Keratinocyte (primary cell): ENCODE measurements around the gene POFUT2. TPM values are rescaled to one million over a fixed set of nuclear protein-coding genes. Genes with fewer than 3 reads are reported as not detected.

Experiments used
- DNase-seq: peaks from one replicate; pipeline ENCODE4 v3.0.0-alpha.2; 2011; ENCODE audit warnings: low read depth, missing footprints, low spot score
- FAIRE-seq: peaks from 2 replicates; lab custom pipeline; 2011; peaks lifted over from hg19 to GRCh38; lab: Jason Lieb, UNC
- H2AFZ ChIP-seq: 2 replicates; pipeline ENCODE4 v1.6.0; 2012; ENCODE audit warnings: low read length, control low read depth, inconsistent platforms; ENCODE audit not compliant: control insufficient read depth
- H3K27ac ChIP-seq: 2 replicates; pipeline ENCODE4 v1.5.1; 2011; ENCODE audit warnings: low read length; ENCODE audit not compliant: control insufficient read depth, insufficient read depth
- H3K27me3 ChIP-seq: 3 replicates; pipeline ENCODE4 v1.6.0; 2011; ENCODE audit warnings: low read length; ENCODE audit not compliant: control insufficient read depth, insufficient read depth; ENCODE audit errors: extremely low read depth
- H3K36me3 ChIP-seq, 2 experiments: 2 replicates in 1 of 2; 3 replicates in 1 of 2; pipeline ENCODE4 v1.5.1; 2011; ENCODE audit warnings: low read length in 2 of 2, mild to moderate bottlenecking in 1 of 2; ENCODE audit not compliant: control insufficient read depth in 2 of 2, insufficient read depth in 2 of 2; ENCODE audit errors: extremely low read depth in 1 of 2
- H3K4me1 ChIP-seq: 3 replicates; pipeline ENCODE4 v1.5.1; 2011; ENCODE audit warnings: low read length; ENCODE audit not compliant: control insufficient read depth, insufficient read depth; ENCODE audit errors: extremely low read depth
- H3K4me2 ChIP-seq: 3 replicates; pipeline ENCODE4 v1.6.0; 2011; ENCODE audit warnings: low read depth, low read length; ENCODE audit not compliant: control insufficient read depth, insufficient read depth; ENCODE audit errors: extremely low read depth
- H3K4me3 ChIP-seq, 3 experiments: fragments of 200-600 bp in 1 of 3; sonication (generic) in 1 of 3; 2 replicates in 2 of 3; 3 replicates in 1 of 3; pipeline ENCODE4 v1.5.1; 2011 to 2016; ENCODE audit warnings: low read length in 3 of 3, mild to moderate bottlenecking in 3 of 3, control low read depth in 2 of 3, inconsistent platforms in 1 of 3, low read depth in 1 of 3, mixed read lengths in 1 of 3, mixed run types in 1 of 3, moderate library complexity in 1 of 3; ENCODE audit not compliant: control insufficient read depth in 2 of 3, insufficient read depth in 2 of 3; ENCODE audit errors: extremely low read depth in 1 of 3
- H3K79me2 ChIP-seq: 2 replicates; pipeline ENCODE4 v1.6.0; 2012; ENCODE audit warnings: low read length; ENCODE audit not compliant: control insufficient read depth, insufficient read depth
- H3K9ac ChIP-seq: 3 replicates; pipeline ENCODE4 v1.6.0; 2011; ENCODE audit warnings: low read length; ENCODE audit not compliant: control insufficient read depth, insufficient read depth; ENCODE audit errors: extremely low read depth
- H3K9me1 ChIP-seq: 3 replicates; pipeline ENCODE4 v1.6.0; 2011; ENCODE audit warnings: low read length; ENCODE audit not compliant: control insufficient read depth, insufficient read depth; ENCODE audit errors: extremely low read depth
- H3K9me3 ChIP-seq: 2 replicates; pipeline ENCODE4 v1.5.1; 2012; ENCODE audit warnings: low read depth, low read length; ENCODE audit not compliant: control insufficient read depth
- H4K20me1 ChIP-seq: 3 replicates; pipeline ENCODE4 v1.6.0; 2011; ENCODE audit warnings: low read length; ENCODE audit not compliant: control insufficient read depth, insufficient read depth; ENCODE audit errors: extremely low read depth
- EZH2 ChIP-seq: IDR thresholded peaks from one replicate; pipeline ENCODE4 v1.6.1; 2012; ENCODE audit warnings: inconsistent platforms, mild to moderate bottlenecking, low read length, moderate library complexity
- dilution Hi-C: fragments of 300-500 bp; cut with MboI; formaldehyde crosslinking; loops from one replicate; pipeline ENCODE4 v1.7.0; 2020; ENCODE audit warnings: low sequenced_read_pairs; ENCODE audit not compliant: extremely low pct_ligation_motif_present
- polyA plus RNA-seq, 5 experiments: library from polyadenylated mRNA; depleted of rRNA in 3 of 5; stranded (reverse) in 3 of 5; stranded (forward) in 1 of 5; unstranded in 1 of 5; fragments of >200 nt; gene quantifications; 1 replicate in 1 of 5; 2 replicates in 3 of 5; 3 replicates in 1 of 5; pipeline versions ENCODE4 v1.2.1 to v1.2.3, GENCODE V29; 2011 to 2012; ENCODE audit warnings: missing spikeins in 2 of 5, low read depth in 1 of 5, low replicate concordance in 1 of 5
- TF ChIP-seq, protein P1 (sequence below), 3 experiments: IDR thresholded peaks in 1 of 3; conservative IDR thresholded peaks in 1 of 3; optimal IDR thresholded peaks in 1 of 3; 2 replicates in 2 of 3; 3 replicates in 1 of 3; pipeline versions ENCODE3 to v1.5.1; 2011; ENCODE audit warnings: low read length in 3 of 3, mild to moderate bottlenecking in 3 of 3, moderate library complexity in 2 of 3, control low read depth in 1 of 3, inconsistent platforms in 1 of 3; ENCODE audit not compliant: insufficient read depth in 2 of 3; ENCODE audit errors: extremely low read depth in 1 of 3

The POFUT2 gene
- polyA plus RNA-seq, 1 donor (not counting 4 experiments of a cell fraction or from before 2014, with no cell fraction given), result 8.8 TPM

DNA sequence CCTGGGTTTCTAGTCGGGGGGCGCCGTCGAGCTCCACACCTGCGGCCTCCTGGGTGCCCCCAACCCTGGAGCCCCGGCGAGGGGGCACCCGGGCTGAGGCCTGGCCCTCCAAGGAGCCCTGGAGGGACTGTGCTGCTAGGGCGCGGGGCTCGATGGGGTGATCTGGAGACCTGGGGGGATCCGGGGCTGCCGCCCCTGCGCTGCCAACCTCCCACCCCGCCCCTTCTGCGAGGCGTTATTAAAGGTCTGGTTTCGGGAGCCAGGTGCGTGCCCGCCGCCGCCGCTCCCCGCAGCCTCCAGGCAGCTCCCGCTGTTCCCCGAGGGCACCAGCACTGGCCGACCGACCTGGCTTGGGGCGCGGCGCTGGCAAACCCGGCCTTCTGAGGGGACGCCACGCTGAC is 746 bp upstream of the POFUT2 start:
- Histone ChIP-seq H3K9ac (peak overlapping the region; percentile 69), H3K9me3 (no peaks in the 10 kb centered on the region), H3K36me3 (peaks cover 13 to 19% of the 10 kb centered on the region in 2 experiments), H3K4me3 (peak overlapping the region; percentile 46 to 81 (median 74)), H4K20me1 (peaks cover 6% of the 10 kb centered on the region), H3K27me3 (no peaks in the 10 kb centered on the region), H3K4me1 (peaks cover 9% of the 10 kb centered on the region), H3K4me2 (peak overlapping the region; percentile 75), H3K27ac (no peak overlapping the region), H2AFZ (no peak overlapping the region), H3K9me1 (no peaks in the 10 kb centered on the region), H3K79me2 (peaks cover 3% of the 10 kb centered on the region)
- FAIRE-seq, result no peak
- no peak for TF ChIP-seq EZH2
- TF ChIP-seq, protein P1, sequence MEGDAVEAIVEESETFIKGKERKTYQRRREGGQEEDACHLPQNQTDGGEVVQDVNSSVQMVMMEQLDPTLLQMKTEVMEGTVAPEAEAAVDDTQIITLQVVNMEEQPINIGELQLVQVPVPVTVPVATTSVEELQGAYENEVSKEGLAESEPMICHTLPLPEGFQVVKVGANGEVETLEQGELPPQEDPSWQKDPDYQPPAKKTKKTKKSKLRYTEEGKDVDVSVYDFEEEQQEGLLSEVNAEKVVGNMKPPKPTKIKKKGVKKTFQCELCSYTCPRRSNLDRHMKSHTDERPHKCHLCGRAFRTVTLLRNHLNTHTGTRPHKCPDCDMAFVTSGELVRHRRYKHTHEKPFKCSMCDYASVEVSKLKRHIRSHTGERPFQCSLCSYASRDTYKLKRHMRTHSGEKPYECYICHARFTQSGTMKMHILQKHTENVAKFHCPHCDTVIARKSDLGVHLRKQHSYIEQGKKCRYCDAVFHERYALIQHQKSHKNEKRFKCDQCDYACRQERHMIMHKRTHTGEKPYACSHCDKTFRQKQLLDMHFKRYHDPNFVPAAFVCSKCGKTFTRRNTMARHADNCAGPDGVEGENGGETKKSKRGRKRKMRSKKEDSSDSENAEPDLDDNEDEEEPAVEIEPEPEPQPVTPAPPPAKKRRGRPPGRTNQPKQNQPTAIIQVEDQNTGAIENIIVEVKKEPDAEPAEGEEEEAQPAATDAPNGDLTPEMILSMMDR (optimal IDR thresholded peaks at IDR 0.05 in 1 of 3, IDR thresholded peaks at IDR 0.05 in 1 of 3, conservative IDR thresholded peaks at IDR 0.05 in 1 of 3; ENCODE audit: extremely low read depth in 1 of 3, insufficient read depth in 2 of 3, low read length in 3 of 3), result no peak
- DNase-seq, result no peak
- dilution Hi-C loops, result no loop called here

DNA sequence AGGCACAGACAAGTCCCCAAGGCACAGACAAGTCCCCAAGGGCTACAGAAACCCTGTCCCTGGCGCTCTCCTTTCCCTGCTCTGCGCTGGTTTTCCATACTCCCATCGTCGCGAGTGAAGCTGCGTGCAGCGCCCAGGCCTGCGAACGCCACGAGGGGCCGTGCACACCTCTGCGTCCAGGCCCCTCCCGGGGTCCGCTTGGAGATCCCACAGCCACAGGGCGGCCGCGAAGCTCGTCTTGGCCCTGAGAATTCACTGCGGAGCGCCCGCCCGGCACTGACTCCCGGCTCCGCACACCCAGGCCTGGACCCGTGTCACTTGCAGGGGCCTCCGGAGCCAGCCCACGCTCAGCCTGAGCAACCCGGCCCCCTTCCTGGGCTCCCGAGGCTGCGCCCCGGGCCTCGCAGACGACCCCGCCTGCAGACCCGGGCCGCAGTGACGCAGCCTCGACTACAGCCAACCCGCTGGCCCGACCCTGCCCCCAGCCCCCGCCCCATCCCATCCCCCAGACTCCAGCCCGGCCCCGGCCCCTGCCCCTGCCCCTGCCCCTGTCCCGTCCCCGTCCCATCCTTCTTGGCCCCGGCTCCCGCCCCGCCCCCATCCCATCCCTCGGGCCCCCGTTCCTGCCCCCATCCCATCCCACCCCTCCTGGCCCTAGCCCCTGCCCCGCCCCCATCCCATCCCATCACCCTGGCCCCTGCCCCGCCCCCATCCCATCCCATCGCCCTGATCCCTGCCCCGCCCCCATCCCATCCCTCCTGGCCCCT is 841 bp downstream of the POFUT2 start:
- Histone ChIP-seq H2AFZ (no peak overlapping the region), H3K27ac (no peak overlapping the region)

More for the DNA sequence above, 841 bp downstream of the POFUT2 start:
- peaks cover 6% of the 10 kb centered on the region for H4K20me1 ChIP-seq
- FAIRE-seq, result no peak
- peaks cover 19 to 20% of the 10 kb centered on the region in 2 experiments for H3K36me3 ChIP-seq
- no peaks in the 10 kb centered on the region for H3K9me3 ChIP-seq
- H3K4me3 ChIP-seq, result peak overlapping the region; percentile 54 to 81 (median 74)
- TF ChIP-seq, protein P1 (optimal IDR thresholded peaks at IDR 0.05 in 1 of 3, IDR thresholded peaks at IDR 0.05 in 1 of 3, conservative IDR thresholded peaks at IDR 0.05 in 1 of 3; ENCODE audit: extremely low read depth in 1 of 3, insufficient read depth in 2 of 3, low read length in 3 of 3), result no peak
- no peak for TF ChIP-seq EZH2
- peaks cover 7% of the 10 kb centered on the region for H3K4me1 ChIP-seq
- peaks cover 3% of the 10 kb centered on the region for H3K79me2 ChIP-seq
- no peak overlapping the region for H3K9ac ChIP-seq
- dilution Hi-C loops, result no loop called here
- H3K4me2 ChIP-seq, result peak overlapping the region; percentile 75
- H3K27me3 ChIP-seq, result no peaks in the 10 kb centered on the region
- H3K9me1 ChIP-seq, result no peaks in the 10 kb centered on the region
- no peak for DNase-seq
